ENCODE data around the gene BCS1L.
"Not testable (repeated sequence)": the region's sequence is repeated elsewhere in the genome, so short reads cannot be mapped to it uniquely, and the experiment has no call there.

Gene BCS1L

DNA sequence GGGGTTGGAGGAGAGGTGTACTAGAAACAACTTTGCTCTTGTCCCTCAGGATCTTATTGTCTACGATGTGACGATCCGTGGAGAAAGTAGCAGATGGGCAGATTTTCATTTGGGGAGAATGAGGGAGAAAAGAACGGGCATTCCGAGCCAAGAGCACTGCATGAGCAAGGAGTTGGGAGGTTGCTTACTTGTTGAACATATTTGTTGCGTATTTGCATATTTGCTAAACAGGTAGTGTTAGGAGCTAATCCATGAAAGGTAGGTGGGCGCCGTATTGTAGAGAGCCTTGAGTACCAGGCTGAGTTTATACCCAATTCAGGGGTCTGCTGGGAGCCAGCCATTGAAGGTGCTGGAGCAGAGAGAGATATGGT is 490 bp downstream of the BCS1L start:
- H3K27ac ChIP-seq = peak overlapping the region; percentile 64
- no peak for DNase-seq (ENCODE audit: low read depth, low spot score)

GRCh38 chr2:218662377-218662776 is 2.9 kb downstream of the BCS1L start:
- H3K27ac ChIP-seq = no peak overlapping the region
- no peak for DNase-seq (ENCODE audit: low read depth, low spot score)

DNA sequence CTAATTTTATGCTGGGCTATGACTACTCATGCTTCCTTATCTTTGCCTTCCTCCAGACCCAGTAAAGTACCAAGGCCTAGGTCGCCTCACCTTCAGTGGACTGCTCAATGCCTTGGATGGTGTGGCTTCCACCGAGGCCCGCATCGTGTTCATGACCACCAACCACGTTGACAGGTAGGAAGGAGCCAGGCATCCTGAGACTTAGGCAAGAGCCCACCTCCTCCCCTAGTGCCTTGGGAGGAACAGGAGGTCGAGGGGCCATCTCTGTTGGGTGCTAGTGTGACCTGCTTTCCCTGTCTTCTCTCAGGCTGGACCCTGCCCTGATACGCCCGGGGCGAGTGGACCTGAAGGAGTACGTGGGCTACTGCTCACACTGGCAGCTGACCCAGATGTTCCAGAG is 3.3 kb downstream of the BCS1L start:
- no peak for DNase-seq (ENCODE audit: low read depth, low spot score)
- no peak overlapping the region for H3K27ac ChIP-seq

- H3K27ac ChIP-seq = no peak overlapping the region
- no peak for DNase-seq (ENCODE audit: low read depth, low spot score)
These were observed 4.4 kb downstream of the BCS1L start for GRCh38 chr2:218663901-218664300.

- no peak for DNase-seq (ENCODE audit: low read depth, low spot score)
- H3K27ac ChIP-seq = no peak overlapping the region
These were observed 5.2 kb downstream of the BCS1L start for GRCh38 chr2:218664653-218665052.

- peak overlapping the region; percentile 83 for H3K27ac ChIP-seq
- peak; percentile 20 for DNase-seq (ENCODE audit: low read depth, low spot score)
These were observed 11.7 kb downstream of the BCS1L start for GRCh38 chr2:218671097-218671653.

- DNase-seq (ENCODE audit: low read depth, low spot score) = peak; percentile 12
- H3K27ac ChIP-seq = peak within 1 kb of the TSS; percentile 83
These were observed 12.4 kb downstream of the BCS1L start, which contains the start of the genes RNF25 and STK36 for GRCh38 chr2:218671654-218672566. TSS of gene RNF25 (minus strand) at chr2:218672002. CDS start at chr2:218671970, 32 bp downstream. TSS of gene STK36 (plus strand) at chr2:218672086. CDS start at chr2:218672830, 744 bp downstream.

DNA sequence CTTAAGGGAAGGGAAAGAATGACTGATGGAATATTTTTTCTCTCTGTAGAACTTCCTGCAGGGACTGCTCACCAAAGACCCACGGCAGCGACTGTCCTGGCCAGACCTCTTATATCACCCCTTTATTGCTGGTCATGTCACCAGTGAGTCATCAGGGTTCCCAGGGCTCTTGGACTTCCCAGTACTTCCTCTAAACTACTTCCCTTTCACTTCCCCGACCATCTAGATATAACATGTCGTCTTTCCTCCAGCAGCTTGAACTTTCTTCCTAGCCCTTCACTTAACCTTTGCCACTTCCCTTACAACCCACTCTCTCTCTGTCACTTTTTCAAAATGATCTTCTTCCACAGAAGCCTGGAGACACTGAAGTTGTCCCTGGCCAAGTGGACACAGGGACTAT is 19.6 kb downstream of the BCS1L start:
- no peak overlapping the region for H3K27ac ChIP-seq

GRCh38 chr2:218680061-218680460 is 20.6 kb downstream of the BCS1L start:
- DNase-seq (ENCODE audit: low read depth, low spot score) = no peak
- H3K27ac ChIP-seq = no peak overlapping the region

More for the DNA sequence above, 19.6 kb downstream of the BCS1L start:
- DNase-seq (ENCODE audit: low read depth, low spot score) = no peak

- peak; percentile 20 for DNase-seq (ENCODE audit: low read depth, low spot score)
- not testable (repeated sequence) for H3K27ac ChIP-seq
These were observed 28.0 kb downstream of the BCS1L start for GRCh38 chr2:218687400-218688060.

- DNase-seq (ENCODE audit: low read depth, low spot score) = no peak
These were observed 31.8 kb downstream of the BCS1L start for GRCh38 chr2:218691234-218691633.

GRCh38 chr2:218694405-218695145 is 35.1 kb downstream of the BCS1L start:
- no peak for DNase-seq (ENCODE audit: low read depth, low spot score)

More at GRCh38 chr2:218691234-218691633, 31.8 kb downstream of the BCS1L start:
- H3K27ac ChIP-seq = no peak overlapping the region

GRCh38 chr2:218698885-218699284 is 39.4 kb downstream of the BCS1L start:
- no peak for DNase-seq (ENCODE audit: low read depth, low spot score)
- no peak overlapping the region for H3K27ac ChIP-seq

More at GRCh38 chr2:218694405-218695145, 35.1 kb downstream of the BCS1L start:
- no peak overlapping the region for H3K27ac ChIP-seq

- no peak overlapping the region for H3K27ac ChIP-seq
- DNase-seq (ENCODE audit: low read depth, low spot score) = no peak
These were observed 42.3 kb downstream of the BCS1L start for GRCh38 chr2:218701806-218702205.

GRCh38 chr2:218703341-218703740 is 43.9 kb downstream of the BCS1L start:
- H3K27ac ChIP-seq = no peak overlapping the region
- no peak for DNase-seq (ENCODE audit: low read depth, low spot score)

GRCh38 chr2:218708086-218708485 is 48.6 kb downstream of the BCS1L start:
- no peak for DNase-seq (ENCODE audit: low read depth, low spot score)
- no peak overlapping the region for H3K27ac ChIP-seq

DNA sequence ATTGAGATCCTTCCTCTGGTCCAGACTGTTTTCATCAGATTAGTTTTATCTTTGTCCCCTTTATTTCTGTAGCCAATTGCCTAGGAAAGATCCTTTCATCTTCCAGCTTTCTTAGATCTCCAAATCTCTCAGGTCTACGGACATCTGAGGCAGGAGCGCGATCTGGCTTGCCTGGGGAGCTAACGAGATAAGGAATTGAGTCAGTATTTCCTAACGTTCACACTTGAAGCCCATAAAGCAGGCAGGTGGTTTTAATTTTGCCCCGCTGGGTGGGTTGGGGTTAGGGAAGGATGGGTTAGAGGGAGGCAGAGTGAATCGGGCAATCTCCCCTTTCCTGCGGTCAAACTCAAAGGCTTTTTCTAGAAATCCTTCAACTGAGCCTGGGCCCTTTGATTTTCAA is 50.4 kb downstream of the BCS1L start:
- DNase-seq (ENCODE audit: low read depth, low spot score) = no peak
- no peak overlapping the region for H3K27ac ChIP-seq

- no peak overlapping the region for H3K27ac ChIP-seq
- no peak for DNase-seq (ENCODE audit: low read depth, low spot score)
These were observed 50.8 kb downstream of the BCS1L start for GRCh38 chr2:218710334-218710686.

DNA sequence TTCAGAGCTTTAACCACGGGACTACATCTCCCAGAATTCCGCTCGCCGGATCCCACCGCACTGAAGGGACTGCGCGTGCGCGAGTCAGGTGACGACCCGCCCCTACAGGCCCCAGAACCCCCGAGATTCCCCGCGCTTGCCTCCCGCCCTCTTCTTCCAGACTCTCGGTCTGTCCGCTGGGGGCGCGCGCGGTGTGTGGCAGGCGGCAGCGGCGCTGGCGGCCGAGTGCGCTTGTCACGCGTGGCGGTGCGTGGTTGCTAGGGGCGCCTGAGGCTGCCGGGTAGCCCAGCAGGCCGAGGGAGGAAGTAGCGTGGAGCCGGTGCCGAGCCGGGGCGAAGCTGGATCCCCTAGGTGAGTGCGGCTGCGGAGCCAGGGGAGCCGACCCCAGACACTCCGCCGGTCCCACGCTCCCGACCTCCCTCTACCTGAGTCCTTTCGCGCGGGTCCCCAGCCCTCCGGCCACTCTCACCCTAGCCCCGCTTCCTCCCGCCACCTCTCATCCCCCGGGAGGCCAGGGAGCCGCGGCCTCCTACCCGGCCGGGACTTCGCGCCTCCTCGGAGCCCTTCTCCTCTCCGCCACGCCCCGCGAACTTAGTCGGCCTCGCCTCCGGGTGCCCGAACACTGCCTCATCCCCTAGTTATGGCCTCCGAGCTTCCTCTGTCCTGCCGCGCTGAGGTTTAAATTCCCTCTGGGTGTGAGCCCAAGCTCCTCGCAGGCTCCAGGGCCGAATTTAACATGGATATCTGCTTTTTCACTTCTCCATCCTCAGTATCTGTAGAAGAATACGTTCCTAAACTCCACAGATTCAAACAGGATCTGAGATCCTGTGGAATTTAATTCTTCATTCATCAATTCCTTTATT is 51.4 kb downstream of the BCS1L start, which contains the start of gene TTLL4:
TTLL4 (plus strand) TSS at position 149 of the 863 bp plus-strand sequence. CDS start 26,842 bp downstream, outside the sequence.
- H3K27ac ChIP-seq = peak within 1 kb of the TSS; percentile 77
- peak; percentile 63 for DNase-seq (ENCODE audit: low read depth, low spot score)

Data from epithelial cell of prostate (primary cell).